Neuronal stem cell (in vitro differentiated cells): ENCODE data around the gene TBC1D4.

Source experiments
- DNase-seq: peaks from one replicate; pipeline ENCODE4 v3.0.0-alpha.2; 2013; ENCODE audit warnings: low spot score
- H2AFZ ChIP-seq: one replicate; pipeline ENCODE4 v1.6.1; 2013; ENCODE audit warnings: mild to moderate bottlenecking, low read length, inconsistent platforms
- H2AK5ac ChIP-seq: 2 replicates; pipeline ENCODE4 v1.6.1; 2013; ENCODE audit warnings: low read depth, mild to moderate bottlenecking, inconsistent platforms, low read length, moderate library complexity, mixed read lengths
- H2BK120ac ChIP-seq: 2 replicates; pipeline ENCODE4 v1.6.1; 2013; ENCODE audit warnings: low read depth, mild to moderate bottlenecking, inconsistent platforms, low read length, moderate library complexity, mixed read lengths
- H2BK12ac ChIP-seq: one replicate; pipeline ENCODE4 v1.6.1; 2013; ENCODE audit warnings: low read length, inconsistent platforms
- H2BK15ac ChIP-seq: 2 replicates; pipeline ENCODE4 v1.6.1; 2013; ENCODE audit warnings: mild to moderate bottlenecking, low read length, inconsistent platforms, mixed read lengths
- H2BK5ac ChIP-seq: one replicate; pipeline ENCODE4 v1.6.1; 2013; ENCODE audit warnings: inconsistent platforms, mild to moderate bottlenecking, low read length, moderate library complexity
- H3K14ac ChIP-seq: one replicate; pipeline ENCODE4 v1.6.1; 2013; ENCODE audit warnings: low read length, inconsistent platforms
- H3K18ac ChIP-seq: 2 replicates; pipeline ENCODE4 v1.6.1; 2013; ENCODE audit warnings: low read length, inconsistent platforms
- H3K23ac ChIP-seq: 2 replicates; pipeline ENCODE4 v1.6.1; 2013; ENCODE audit warnings: low read depth, mild to moderate bottlenecking, mixed read lengths, low read length, inconsistent platforms; ENCODE audit not compliant: poor library complexity
- H3K27ac ChIP-seq: replicated peaks from 3 replicates; pipeline ENCODE4 v1.5.1; 2013; ENCODE audit warnings: low read length, inconsistent platforms
- H3K27me3 ChIP-seq, 3 experiments: 2 replicates each; pipeline ENCODE4 v1.6.1; 2013; ENCODE audit warnings: low read length in 3 of 3, mild to moderate bottlenecking in 2 of 3, inconsistent platforms in 1 of 3, low read depth in 1 of 3, mixed read lengths in 1 of 3, moderate library complexity in 1 of 3; ENCODE audit not compliant: control insufficient read depth in 3 of 3, insufficient read depth in 3 of 3
- H3K36me3 ChIP-seq, 2 donors: replicated peaks in 1 of 2; 2 replicates each; pipeline ENCODE4 v1.6.1; 2013; ENCODE audit warnings: low read length in 2 of 2; ENCODE audit not compliant: control insufficient read depth in 2 of 2, insufficient read depth in 2 of 2
- H3K4ac ChIP-seq: 2 replicates; pipeline ENCODE4 v1.6.1; 2013; ENCODE audit warnings: inconsistent platforms, mild to moderate bottlenecking, low read length, moderate library complexity
- H3K4me1 ChIP-seq, 2 donors: 1 replicate in 1 of 2; 2 replicates in 1 of 2; pipeline ENCODE4 v1.6.1; 2013; ENCODE audit warnings: low read length in 2 of 2, low read depth in 1 of 2; ENCODE audit not compliant: control insufficient read depth in 2 of 2, insufficient read depth in 1 of 2
- H3K4me2 ChIP-seq: one replicate; pipeline ENCODE4 v1.6.1; 2013; ENCODE audit warnings: mild to moderate bottlenecking, low read length, inconsistent platforms; ENCODE audit not compliant: insufficient read depth, poor library complexity, severe bottlenecking
- H3K4me3 ChIP-seq, 2 donors: 2 replicates each; pipeline ENCODE4 v1.5.1; 2013; ENCODE audit warnings: low read length in 2 of 2, mild to moderate bottlenecking in 2 of 2, inconsistent platforms in 1 of 2, moderate library complexity in 1 of 2
- H3K79me1 ChIP-seq: one replicate; pipeline ENCODE4 v1.6.1; 2013; ENCODE audit warnings: low read depth, mild to moderate bottlenecking, inconsistent platforms, low read length, moderate library complexity
- H3K9ac ChIP-seq: one replicate; pipeline ENCODE4 v1.6.1; 2013; ENCODE audit warnings: mild to moderate bottlenecking, low read depth, low read length, inconsistent platforms; ENCODE audit not compliant: poor library complexity
- H3K9me3 ChIP-seq, 2 donors: replicated peaks in 1 of 2; 2 replicates each; pipeline versions ENCODE3 to v1.6.1; 2013; ENCODE audit warnings: low read length in 2 of 2, mild to moderate bottlenecking in 2 of 2, inconsistent platforms in 1 of 2, low read depth in 1 of 2, mixed read lengths in 1 of 2, moderate library complexity in 1 of 2; ENCODE audit not compliant: control insufficient read depth in 2 of 2, insufficient read depth in 1 of 2
- H4K8ac ChIP-seq: one replicate; pipeline ENCODE4 v1.6.1; 2013; ENCODE audit warnings: low read depth, mild to moderate bottlenecking, inconsistent platforms, low read length, moderate library complexity
- H4K91ac ChIP-seq: one replicate; pipeline ENCODE4 v1.6.1; 2013; ENCODE audit warnings: low read length, low read depth, mild to moderate bottlenecking, inconsistent platforms; ENCODE audit not compliant: poor library complexity
- WGBS, 2 donors: extraction: QIAGEN DNeasy Blood & Tissue Kit; methylation state at CpG; one replicate each; pipeline ENCODE4 v1.1.7; 2013; ENCODE audit warnings: missing lambda C conversion rate in 2 of 2, mixed read lengths in 1 of 2; ENCODE audit not compliant: insufficient read length in 2 of 2, insufficient replicate concordance in 1 of 2; ENCODE audit errors: extremely low coverage in 2 of 2; 5-methylcytosine and 5-hydroxymethylcytosine counted together

The TBC1D4 gene

DNA sequence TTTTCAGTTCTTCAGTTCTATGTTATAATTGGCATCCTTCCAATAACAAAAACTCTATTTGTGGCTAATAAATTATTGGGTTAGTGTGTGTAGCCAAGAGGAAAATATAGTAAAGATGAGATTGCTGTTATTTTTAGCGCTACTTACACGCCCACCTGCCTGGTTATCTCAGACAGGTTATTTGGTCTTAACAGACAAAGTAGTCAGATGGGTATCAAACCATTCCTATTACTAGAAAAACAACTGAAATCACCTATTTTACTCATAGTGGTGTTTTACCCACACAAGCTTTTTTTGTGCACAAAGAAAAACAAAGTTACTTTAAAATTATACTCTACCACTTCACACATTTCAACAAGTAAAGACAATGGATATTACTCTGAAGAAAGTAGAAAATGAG is 151.2 kb downstream of the TBC1D4 start:
- Histone ChIP-seq H2AK5ac (no peak overlapping the region), H3K4me1 (no peaks in the 10 kb centered on the region), H3K27me3 (no peaks in the 10 kb centered on the region), H3K4me3 (no peak overlapping the region), H3K18ac (no peak overlapping the region), H4K91ac (no peak overlapping the region), H2AFZ (no peak overlapping the region), H2BK5ac (no peak overlapping the region), H3K27ac (no peak overlapping the region), H3K4me2 (no peak overlapping the region), H2BK12ac (no peak overlapping the region), H2BK15ac (no peak overlapping the region), H4K8ac (no peak overlapping the region), H3K36me3 (peaks cover 4 to 19% of the 10 kb centered on the region in 2 donors), H3K4ac (no peak overlapping the region), H2BK120ac (no peak overlapping the region), H3K9me3 (no peaks in the 10 kb centered on the region), H3K79me1 (no peaks in the 10 kb centered on the region), H3K14ac (no peak overlapping the region), H3K9ac (no peak overlapping the region), H3K23ac (no peak overlapping the region)
- WGBS, 2 donors, result no CpG with 5 or more reads among the region's 2 CpGs
- DNase-seq, result no peak

DNA sequence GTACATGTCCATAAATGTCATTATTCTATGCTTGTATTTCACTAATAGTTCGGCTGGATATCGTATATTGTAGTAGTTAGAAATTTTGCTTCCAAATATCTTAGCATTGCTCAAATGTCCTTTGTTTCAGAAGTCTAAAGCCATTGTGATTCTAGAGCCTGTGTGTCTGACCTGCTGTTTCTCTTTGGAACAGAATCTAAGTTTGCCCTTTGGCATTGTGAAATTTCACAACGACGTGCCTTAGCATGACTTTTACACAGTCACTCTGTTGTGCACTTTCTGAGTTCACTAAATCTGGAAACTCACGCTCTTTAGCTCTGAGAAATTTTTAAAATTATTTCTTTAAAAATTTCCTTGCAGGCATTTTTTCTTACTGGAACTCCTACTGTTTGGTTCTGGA is 152.2 kb downstream of the TBC1D4 start:
- H3K4ac ChIP-seq, result no peak overlapping the region
- no peak overlapping the region for H2BK120ac ChIP-seq
- no peaks in the 10 kb centered on the region for H3K79me1 ChIP-seq
- no peak for DNase-seq
- no peak overlapping the region for H4K91ac ChIP-seq
- no peak overlapping the region for H2BK12ac ChIP-seq
- no CpG with 5 or more reads among the region's 5 CpGs for WGBS, 2 donors
- no peak overlapping the region for H2AK5ac ChIP-seq
- H3K4me2 ChIP-seq, result no peak overlapping the region
- H3K18ac ChIP-seq, result no peak overlapping the region
- H3K9ac ChIP-seq, result no peak overlapping the region
- H3K14ac ChIP-seq, result no peak overlapping the region
- H2BK15ac ChIP-seq, result no peak overlapping the region
- H2BK5ac ChIP-seq, result no peak overlapping the region
- H3K36me3 ChIP-seq, result peaks cover 0 to 10% of the 10 kb centered on the region in 2 donors
- H3K4me3 ChIP-seq, result no peak overlapping the region
- H3K23ac ChIP-seq, result no peak overlapping the region
- no peaks in the 10 kb centered on the region for H3K27me3 ChIP-seq
- no peak overlapping the region for H3K27ac ChIP-seq
- H2AFZ ChIP-seq, result no peak overlapping the region
- H3K9me3 ChIP-seq, result no peaks in the 10 kb centered on the region
- H4K8ac ChIP-seq, result no peak overlapping the region
- no peaks in the 10 kb centered on the region for H3K4me1 ChIP-seq

DNA sequence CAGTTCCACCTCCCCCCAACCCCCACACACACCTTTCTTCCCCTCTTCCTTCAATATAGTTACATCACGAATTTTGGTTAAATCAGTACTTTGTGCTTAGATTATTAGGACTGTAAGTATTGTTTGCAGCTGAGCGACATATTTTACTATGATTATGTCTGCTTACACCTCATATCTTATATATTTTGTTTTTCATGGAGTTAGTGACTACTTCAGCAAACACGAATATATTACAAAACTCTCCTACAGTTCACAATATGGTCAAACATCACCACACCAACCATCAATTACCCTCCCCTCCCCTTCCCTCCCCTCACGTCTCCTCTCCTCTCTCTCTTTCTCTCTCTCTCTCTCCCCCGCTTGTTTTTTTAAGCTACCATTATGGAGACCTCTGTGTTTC is 152.9 kb downstream of the TBC1D4 start:
- Histone ChIP-seq H4K91ac (no peak overlapping the region), H2BK5ac (no peak overlapping the region), H3K27me3 (no peaks in the 10 kb centered on the region), H3K23ac (no peak overlapping the region), H3K14ac (no peak overlapping the region), H3K36me3 (peaks cover 0 to 10% of the 10 kb centered on the region in 2 donors), H2BK120ac (no peak overlapping the region), H3K18ac (no peak overlapping the region), H3K4ac (no peak overlapping the region), H3K9me3 (no peaks in the 10 kb centered on the region), H2BK15ac (no peak overlapping the region), H3K9ac (no peak overlapping the region), H4K8ac (no peak overlapping the region), H3K4me3 (no peak overlapping the region), H2AFZ (no peak overlapping the region), H3K4me2 (no peak overlapping the region), H2AK5ac (no peak overlapping the region), H3K4me1 (no peaks in the 10 kb centered on the region), H3K27ac (no peak overlapping the region), H2BK12ac (no peak overlapping the region), H3K79me1 (no peaks in the 10 kb centered on the region)
- 100% methylated on average over 1 of the region's 5 CpGs; no CpG with 5 or more reads in 1 of the 2 donors for WGBS, 2 donors
- no peak for DNase-seq

- Histone ChIP-seq H2BK5ac (no peak overlapping the region), H3K9me3 (no peaks in the 10 kb centered on the region), H3K79me1 (no peaks in the 10 kb centered on the region), H3K36me3 (peaks cover 0 to 10% of the 10 kb centered on the region in 2 donors), H3K4me1 (no peaks in the 10 kb centered on the region), H4K91ac (no peak overlapping the region), H2BK120ac (no peak overlapping the region), H3K9ac (no peak overlapping the region), H2BK12ac (no peak overlapping the region), H2AFZ (no peak overlapping the region), H3K4ac (no peak overlapping the region), H3K4me2 (no peak overlapping the region), H3K14ac (no peak overlapping the region), H3K23ac (no peak overlapping the region), H2BK15ac (no peak overlapping the region), H3K4me3 (no peak overlapping the region), H3K27ac (no peak overlapping the region), H2AK5ac (no peak overlapping the region), H3K18ac (no peak overlapping the region), H4K8ac (no peak overlapping the region), H3K27me3 (no peaks in the 10 kb centered on the region)
- WGBS, 2 donors, result no CpG with 5 or more reads among the region's 3 CpGs
- DNase-seq, result no peak
Observed at GRCh38 chr13:75327135-75327510, 154.8 kb downstream of the TBC1D4 start.
